GM18909 (cell line): ENCODE measurements around the gene JAG2.

ENCODE experiments used
- ATAC-seq: cut with Tn5 transposase; IDR thresholded peaks from one replicate; pipeline ENCODE4 v1.9.1; 2021; ENCODE audit warnings: mild to moderate bottlenecking; ENCODE audit not compliant: unreplicated experiment, poor library complexity

JAG2 gene

GRCh38 chr14:105167303-105168092 lies 1.1 kb downstream of the JAG2 start:
- ATAC-seq = no peak

- ATAC-seq = no peak
Observed at GRCh38 chr14:105166571-105167302, 1.8 kb downstream of the JAG2 start.

- no peak for ATAC-seq
Observed at GRCh38 chr14:105165761-105166485, 2.7 kb downstream of the JAG2 start.

GRCh38 chr14:105165134-105165704 lies 3.4 kb downstream of the JAG2 start:
- no peak for ATAC-seq

- ATAC-seq = no peak
Observed at GRCh38 chr14:105163040-105163742, 5.4 kb downstream of the JAG2 start.

GRCh38 chr14:105162669-105162979 lies 6.0 kb downstream of the JAG2 start:
- ATAC-seq = no peak

GRCh38 chr14:105161964-105162668 lies 6.5 kb downstream of the JAG2 start:
- no peak for ATAC-seq

GRCh38 chr14:105161309-105161708 lies 7.3 kb downstream of the JAG2 start:
- no peak for ATAC-seq

GRCh38 chr14:105160776-105161175 lies 7.8 kb downstream of the JAG2 start:
- ATAC-seq = no peak

- no peak for ATAC-seq
Observed at GRCh38 chr14:105159344-105159743, 9.2 kb downstream of the JAG2 start.

GRCh38 chr14:105158794-105159193 lies 9.8 kb downstream of the JAG2 start:
- ATAC-seq = no peak

GRCh38 chr14:105157872-105158271 lies 10.7 kb downstream of the JAG2 start:
- ATAC-seq = no peak

- no peak for ATAC-seq
Observed at GRCh38 chr14:105156414-105157375, 11.9 kb downstream of the JAG2 start.

GRCh38 chr14:105155681-105156413 lies 12.7 kb downstream of the JAG2 start:
- no peak for ATAC-seq

- ATAC-seq = no peak
Observed at GRCh38 chr14:105155071-105155651, 13.4 kb downstream of the JAG2 start.

- no peak for ATAC-seq
Observed at GRCh38 chr14:105154476-105154871, 14.1 kb downstream of the JAG2 start.

- ATAC-seq = no peak
Observed at GRCh38 chr14:105153739-105154475, 14.7 kb downstream of the JAG2 start.
